Measurements from ENCODE around the gene TPCN1. TPM values are rescaled to one million over a fixed set of nuclear protein-coding genes. Genes with fewer than 3 reads are reported as not detected.

The TPCN1 gene
- total RNA-seq, 1 donor from 2014 or later, result 128 TPM

- intact Hi-C loops (cut with DNase I), result no loop called here
Observed at GRCh38 chr12:113248051-113248825, 27.0 kb downstream of the TPCN1 start.

DNA sequence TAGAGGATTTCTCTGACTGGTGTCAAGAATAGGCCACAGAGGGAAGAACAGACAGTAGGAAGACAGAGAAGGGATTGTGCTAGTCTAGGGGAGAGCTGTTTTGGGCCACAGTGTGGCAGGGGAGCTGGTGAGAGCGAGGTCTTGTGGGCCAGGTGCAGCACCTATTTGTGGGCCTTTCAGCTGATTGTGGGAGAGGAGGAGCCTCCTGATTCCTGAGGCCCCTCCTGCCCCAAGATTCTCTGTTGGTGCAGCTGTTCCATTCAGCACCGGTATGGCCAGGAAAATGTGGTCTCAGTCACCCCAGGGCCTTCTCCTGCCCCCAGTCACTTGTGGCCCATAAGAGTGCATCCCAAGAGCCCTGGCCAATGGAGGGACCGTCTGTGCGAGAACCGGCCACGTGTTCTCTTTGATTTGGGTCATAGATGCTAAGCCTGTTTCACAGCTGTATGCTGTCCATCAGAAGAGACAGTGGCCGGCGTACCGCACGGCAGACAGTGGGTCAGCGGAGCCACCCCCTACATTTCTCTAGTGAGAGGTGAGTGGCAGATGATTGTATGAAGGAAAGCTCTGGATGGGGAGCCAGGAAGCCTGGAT is 27.7 kb downstream of the TPCN1 start:
- DNase-seq (no peak), ATAC-seq (ENCODE audit: poor library complexity) (no peak)
- intact Hi-C loops (cut with DNase I), result no loop called here

More at GRCh38 chr12:113248051-113248825, 27.0 kb downstream of the TPCN1 start:
- DNase-seq (no peak), ATAC-seq (ENCODE audit: poor library complexity) (no peak)

DNA sequence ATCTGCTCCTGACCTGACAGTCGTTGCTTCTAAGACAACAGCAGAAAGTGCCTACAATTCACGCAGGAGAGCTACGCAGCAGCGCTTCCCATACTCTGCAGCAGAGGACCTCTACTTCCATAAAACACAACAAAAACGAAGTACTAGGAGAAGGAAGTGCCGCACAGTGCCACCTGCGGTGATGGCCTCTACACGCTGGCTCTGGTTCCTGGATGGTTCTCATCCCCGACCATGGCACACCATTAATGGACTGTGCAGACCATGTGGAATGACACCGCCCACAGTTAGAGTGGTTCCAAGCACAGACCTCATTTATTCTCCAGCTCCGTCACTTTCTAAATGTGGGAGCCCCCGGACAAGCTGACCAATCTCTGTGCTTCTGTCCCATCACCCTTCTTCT is 28.3 kb downstream of the TPCN1 start:
- intact Hi-C loops (cut with DNase I), result no loop called here
- no peak for ATAC-seq (ENCODE audit: poor library complexity)
- no peak for DNase-seq

DNA sequence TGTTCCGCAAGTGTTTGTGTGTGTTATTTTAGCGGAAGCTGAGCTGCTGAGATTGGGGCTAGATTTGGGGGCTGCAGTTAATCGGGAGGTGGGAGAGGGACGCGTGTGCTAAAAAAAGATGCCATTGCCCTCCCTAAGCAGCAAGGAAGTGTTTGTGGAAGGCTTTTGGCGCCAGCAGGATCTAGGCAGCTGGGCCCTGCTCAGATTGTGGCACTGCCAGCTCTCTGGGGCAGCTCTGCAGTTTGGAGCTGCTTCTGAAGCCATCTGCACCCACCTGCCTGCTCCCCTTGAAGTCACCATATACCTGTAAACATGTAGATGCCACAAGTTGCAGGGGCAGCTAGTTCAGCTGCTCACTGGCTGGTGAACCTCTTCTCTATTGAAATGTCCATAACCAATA is 28.8 kb downstream of the TPCN1 start:
- DNase-seq, result no peak
- ATAC-seq (ENCODE audit: poor library complexity), result no peak

GRCh38 chr12:113251404-113252070 is 30.3 kb downstream of the TPCN1 start:
- ATAC-seq (ENCODE audit: poor library complexity) (no peak), DNase-seq (no peak)
- intact Hi-C loops (cut with DNase I), result no loop called here

More for the DNA sequence above, 28.8 kb downstream of the TPCN1 start:
- intact Hi-C loops (cut with DNase I), result no loop called here

- DNase-seq, result peak; percentile 74
- peak; percentile 83 for ATAC-seq (ENCODE audit: poor library complexity)
- intact Hi-C loops (cut with DNase I), result no loop called here
Observed at GRCh38 chr12:113252494-113252893, 31.2 kb downstream of the TPCN1 start.

DNA sequence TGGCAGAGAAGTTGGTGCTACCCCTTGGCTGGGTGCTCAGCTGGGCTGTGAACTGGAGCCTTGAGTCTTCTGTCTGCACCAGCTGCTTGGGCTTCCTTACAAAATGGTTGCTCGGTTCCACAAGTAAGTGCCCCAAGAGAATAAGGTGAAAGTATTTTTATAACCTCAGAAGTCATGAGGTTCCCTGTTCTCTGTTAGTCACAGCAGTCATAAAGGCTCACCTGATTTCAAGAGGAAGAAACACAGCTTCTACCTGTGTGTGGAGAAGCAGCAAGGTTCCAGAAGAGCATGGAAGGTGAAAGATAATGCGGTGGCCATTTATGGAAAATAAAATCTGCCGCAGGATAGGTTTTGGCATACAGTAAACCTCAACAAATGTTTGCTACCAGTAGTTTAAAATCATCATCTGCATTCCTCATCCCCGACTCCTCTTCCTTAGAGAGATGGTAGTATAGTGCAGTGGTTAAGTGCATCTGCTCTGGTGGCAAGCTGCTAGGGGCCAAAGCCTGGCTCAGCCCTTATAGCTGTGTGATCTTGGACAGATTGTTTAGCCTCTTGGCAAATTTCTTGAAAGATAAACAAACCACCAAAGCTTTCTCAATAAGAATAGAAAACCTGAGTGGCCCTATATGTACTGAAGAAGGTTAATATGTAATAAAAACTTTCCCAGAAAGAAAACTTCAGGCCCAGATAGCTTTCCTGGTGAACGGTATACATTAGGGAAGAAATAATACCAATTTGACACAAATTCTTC is 32.4 kb downstream of the TPCN1 start:
- intact Hi-C loops (cut with DNase I), result no loop called here
- no peak for DNase-seq
- no peak for ATAC-seq (ENCODE audit: poor library complexity)

DNA sequence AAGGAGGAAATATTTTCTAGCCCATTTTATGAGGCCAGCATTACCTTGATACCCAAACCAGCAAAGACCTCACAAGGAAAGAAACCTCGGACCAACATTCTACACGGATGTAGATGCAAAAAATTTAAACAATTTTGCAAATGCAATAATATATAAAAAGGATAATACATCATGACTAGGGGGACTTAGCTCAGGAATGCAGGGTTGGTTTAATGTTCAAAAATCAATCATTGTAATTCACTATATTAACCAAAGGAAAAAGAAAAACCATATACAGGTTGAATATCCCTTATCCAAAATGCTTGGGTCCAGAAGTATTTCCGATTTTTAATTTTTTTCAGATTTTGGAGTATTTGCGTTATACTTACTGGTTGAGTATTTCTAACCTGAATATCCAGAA is 33.0 kb downstream of the TPCN1 start:
- no peak for ATAC-seq (ENCODE audit: poor library complexity)

DNA sequence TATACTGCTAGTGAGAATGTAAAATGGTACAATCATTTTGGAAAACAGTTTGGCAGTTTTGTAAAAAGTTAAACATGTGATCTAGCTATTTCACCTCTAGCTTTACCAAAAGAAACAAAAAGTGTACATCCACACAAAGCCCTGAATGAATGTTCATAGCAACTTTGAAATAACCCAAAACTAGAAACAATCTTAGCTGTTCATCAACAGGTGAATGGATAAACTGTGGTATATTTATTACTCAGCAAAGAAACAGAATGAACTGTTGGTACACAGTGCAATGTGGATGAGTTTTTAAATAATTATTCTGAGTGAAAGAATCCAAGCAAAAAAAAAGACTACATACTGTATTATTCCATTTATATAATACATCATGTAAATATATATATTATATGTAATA is 36.3 kb downstream of the TPCN1 start:
- intact Hi-C loops (cut with DNase I), result no loop called here
- no peak for ATAC-seq (ENCODE audit: poor library complexity)

More for the DNA sequence above, 33.0 kb downstream of the TPCN1 start:
- no peak for DNase-seq
- intact Hi-C loops (cut with DNase I), result no loop called here

DNA sequence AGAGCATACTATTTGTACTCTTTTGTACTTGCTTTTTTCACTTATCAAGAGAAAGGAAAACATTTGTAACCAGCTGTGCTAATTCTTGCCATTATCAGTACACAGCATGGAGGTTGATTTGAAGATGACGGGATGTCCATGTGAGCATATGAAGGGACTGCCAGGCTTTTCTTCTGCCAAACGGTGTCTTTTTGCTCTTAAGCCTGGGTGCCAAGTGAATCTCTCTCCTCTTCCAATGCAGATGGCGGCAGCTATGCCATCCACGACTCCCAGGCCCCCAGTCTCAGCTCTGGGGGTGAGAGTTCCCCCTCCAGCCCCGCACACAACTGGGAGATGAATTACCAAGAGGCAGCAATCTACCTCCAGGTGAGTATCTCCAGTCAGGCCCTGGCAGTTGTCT is 38.9 kb downstream of the TPCN1 start:
- intact Hi-C loops (cut with DNase I), result loop anchor here (5.0 kb wide), 1 partner anchor 63 kb away; no protein-coding TSS in a partner anchor
- ATAC-seq (ENCODE audit: poor library complexity) (peak; percentile 26), DNase-seq (no peak)

More for the DNA sequence above, 36.3 kb downstream of the TPCN1 start:
- no peak for DNase-seq

DNA sequence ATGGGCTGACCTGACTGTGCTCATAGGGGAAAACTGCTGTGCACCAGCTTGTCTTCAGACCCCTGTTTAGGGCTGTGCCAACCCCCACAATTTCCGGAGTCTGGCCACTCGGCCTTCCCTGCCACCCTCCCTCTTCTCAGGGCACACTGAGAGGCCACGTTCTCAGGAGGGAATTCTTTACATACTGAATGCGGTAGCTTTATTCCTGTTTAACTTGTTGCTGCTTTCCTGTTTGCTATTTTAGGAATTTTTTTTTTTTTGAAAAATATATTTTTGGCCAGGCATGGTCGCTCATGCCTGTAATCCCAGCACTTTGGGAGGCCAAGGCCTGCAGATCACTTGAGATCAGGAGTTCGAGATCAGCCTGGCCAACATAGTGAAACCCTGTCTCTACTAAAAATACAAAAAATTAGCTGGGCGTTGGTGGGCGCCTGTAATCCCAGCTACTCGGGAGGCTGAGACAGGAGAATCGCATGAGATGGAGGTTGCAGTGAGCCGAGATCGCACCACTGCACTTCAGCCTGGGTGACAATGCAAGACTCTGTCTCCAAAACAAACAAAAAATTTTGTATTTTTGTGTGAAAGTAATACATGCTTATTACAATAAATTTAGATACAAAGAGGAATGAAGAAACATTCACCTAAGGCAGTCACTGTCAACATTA is 39.5 kb downstream of the TPCN1 start:
- ATAC-seq (ENCODE audit: poor library complexity) (no peak), DNase-seq (no peak)
- intact Hi-C loops (cut with DNase I), result loop anchor here (5.0 kb wide), 1 partner anchor 63 kb away; no protein-coding TSS in a partner anchor

GRCh38 chr12:113261847-113262470 is 40.7 kb downstream of the TPCN1 start:
- intact Hi-C loops (cut with DNase I), result loop anchor here (5.0 kb wide), 1 partner anchor 65 kb away; no protein-coding TSS in a partner anchor
- DNase-seq (no peak), ATAC-seq (ENCODE audit: poor library complexity) (no peak)

GRCh38 chr12:113262710-113263109 is 41.4 kb downstream of the TPCN1 start:
- DNase-seq, result no peak
- no peak for ATAC-seq (ENCODE audit: poor library complexity)
- intact Hi-C loops (cut with DNase I), result loop anchor here (5.0 kb wide), 1 partner anchor 65 kb away; no protein-coding TSS in a partner anchor

GRCh38 chr12:113263431-113263963 is 42.2 kb downstream of the TPCN1 start:
- intact Hi-C loops (cut with DNase I), result loop anchor here (5.0 kb wide), 1 partner anchor 66 kb away; no protein-coding TSS in a partner anchor
- no peak for DNase-seq
- no peak for ATAC-seq (ENCODE audit: poor library complexity)

- intact Hi-C loops (cut with DNase I), result no loop called here
- DNase-seq (no peak), ATAC-seq (ENCODE audit: poor library complexity) (no peak)
Observed at GRCh38 chr12:113266106-113266895, 45.0 kb downstream of the TPCN1 start.

DNA sequence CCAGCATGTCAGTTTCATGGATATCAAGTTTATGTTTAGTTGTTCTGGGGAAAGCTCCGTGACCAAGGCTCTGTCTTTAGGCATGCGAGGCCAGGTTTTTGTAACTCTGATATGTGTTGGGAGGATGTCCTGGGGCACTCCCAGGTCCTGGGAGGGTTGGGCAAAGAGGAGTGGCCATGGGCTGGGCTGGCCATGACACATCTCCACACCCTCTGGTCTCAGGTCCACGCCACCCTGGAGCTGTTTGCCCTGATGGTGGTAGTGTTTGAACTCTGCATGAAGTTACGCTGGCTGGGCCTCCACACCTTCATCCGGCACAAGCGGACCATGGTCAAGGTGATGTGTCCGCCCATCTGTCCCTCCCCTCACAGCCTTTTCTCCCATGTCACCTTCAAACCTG is 46.4 kb downstream of the TPCN1 start:
- ATAC-seq (ENCODE audit: poor library complexity) (no peak), DNase-seq (no peak)
- intact Hi-C loops (cut with DNase I), result no loop called here

- ATAC-seq (ENCODE audit: poor library complexity) (no peak), DNase-seq (no peak)
- intact Hi-C loops (cut with DNase I), result no loop called here
Observed at GRCh38 chr12:113268136-113268535, 46.9 kb downstream of the TPCN1 start.

Measured in Right ventricle myocardium superior (tissue), 1 donor.